Right cardiac atrium (tissue), 5 donors: ENCODE measurements around the gene CCL28. TPM values are rescaled to one million over a fixed set of nuclear protein-coding genes. Genes with fewer than 3 reads are reported as not detected.

Source experiments
- polyA plus RNA-seq: library from polyadenylated mRNA; stranded (reverse); fragments of 200-250 nt; gene quantifications from one replicate; pipeline ENCODE4 v1.2.3, GENCODE V29; 2013
- total RNA-seq, 4 donors: library from RNA; stranded (reverse); fragmentation: NEBNext Ultra II Directional; extraction: Animal tissue kit (Norgen Biotek cat#: 25700); gene quantifications; one replicate each; pipeline ENCODE4 v1.2.1, GENCODE V29; 2021
- donor health status: healthy with polysubstance abuse.
- donor health status: DM: no; HTN: yes; CAD: no.
- donor health status: DM: no; HTN: no; CAD: no.
- donor health status: DM: no; HTN: yes; CAD: no; lungs with severe emphysema.
- donor health status: DM: yes; HTN: yes; CAD: no.

CCL28 gene
- total and polyA plus RNA-seq, 5 donors = 0.58 to 2.2 (median 1.5) TPM

Other genes starting within 250 kb of the CCL28 start
- gene NIM1K, start 220.2 kb downstream of the CCL28 start, total RNA-seq = under 1 TPM; 0.57 to 0.89 (median 0.64) TPM
- 0.57 TPM for gene NIM1K, start 220.2 kb downstream of the CCL28 start, polyA plus RNA-seq
- gene HMGCS1, start 99.0 kb downstream of the CCL28 start, total RNA-seq = 10 to 100 TPM; 18.2 to 36.1 (median 26.5) TPM
- gene HMGCS1, start 99.0 kb downstream of the CCL28 start, polyA plus RNA-seq = 14.6 TPM
- 10 to 100 TPM in 1 of 4 donors, 1 to 10 TPM in 3; 6.5 to 12.4 (median 8.1) TPM for gene TMEM267, start 71.5 kb upstream of the CCL28 start, total RNA-seq
- 5.3 TPM for gene TMEM267, start 71.5 kb upstream of the CCL28 start, polyA plus RNA-seq
- gene C5orf34, start 102.8 kb upstream of the CCL28 start, total RNA-seq = 1 to 10 TPM in 1 of 4 donors, under 1 TPM in 3; 0.40 to 1.5 (median 0.52) TPM
- 0.41 TPM for gene C5orf34, start 102.8 kb upstream of the CCL28 start, polyA plus RNA-seq
- 100 to 1,000 TPM in 2 of 4 donors, 10 to 100 TPM in 2; 84.2 to 108 (median 101) TPM for gene PAIP1, start 144.7 kb upstream of the CCL28 start, total RNA-seq
- 68.4 TPM for gene PAIP1, start 144.7 kb upstream of the CCL28 start, polyA plus RNA-seq
- gene NNT, start 190.8 kb upstream of the CCL28 start, total RNA-seq = 100 to 1,000 TPM; 371 to 421 (median 408) TPM
- gene NNT, start 190.8 kb upstream of the CCL28 start, polyA plus RNA-seq = 174 TPM